ENCODE data around the gene SORBS1.

Gene SORBS1

GRCh38 chr10:95440038-95440725, 121.0 kb downstream of the SORBS1 start:
- DNase-seq (ENCODE audit: low read depth, low spot score): no peak

- DNase-seq (ENCODE audit: low read depth, low spot score): no peak
Measured at GRCh38 chr10:95438781-95439180, 122.4 kb downstream of the SORBS1 start.

GRCh38 chr10:95437669-95438068, 123.5 kb downstream of the SORBS1 start:
- no peak for DNase-seq (ENCODE audit: low read depth, low spot score)

- DNase-seq (ENCODE audit: low read depth, low spot score): no peak
Measured at GRCh38 chr10:95435548-95436279, 125.5 kb downstream of the SORBS1 start.

GRCh38 chr10:95434583-95434982, 126.6 kb downstream of the SORBS1 start:
- no peak for DNase-seq (ENCODE audit: low read depth, low spot score)

- no peak for DNase-seq (ENCODE audit: low read depth, low spot score)
Measured at GRCh38 chr10:95431900-95432342, 129.2 kb downstream of the SORBS1 start.

- peak; percentile 8 for DNase-seq (ENCODE audit: low read depth, low spot score)
Measured at GRCh38 chr10:95430231-95430951, 130.8 kb downstream of the SORBS1 start.

GRCh38 chr10:95429639-95430038, 131.5 kb downstream of the SORBS1 start:
- no peak for DNase-seq (ENCODE audit: low read depth, low spot score)

- no peak for DNase-seq (ENCODE audit: low read depth, low spot score)
Measured at GRCh38 chr10:95428701-95429100, 132.5 kb downstream of the SORBS1 start.

GRCh38 chr10:95426482-95426881, 134.7 kb downstream of the SORBS1 start:
- DNase-seq (ENCODE audit: low read depth, low spot score): no peak

- DNase-seq (ENCODE audit: low read depth, low spot score): no peak
Measured at GRCh38 chr10:95425592-95426465, 135.3 kb downstream of the SORBS1 start.

- no peak for DNase-seq (ENCODE audit: low read depth, low spot score)
Measured at GRCh38 chr10:95423164-95424005, 137.8 kb downstream of the SORBS1 start.

- no peak for DNase-seq (ENCODE audit: low read depth, low spot score)
Measured at GRCh38 chr10:95422233-95422632, 138.9 kb downstream of the SORBS1 start.

- DNase-seq (ENCODE audit: low read depth, low spot score): no peak
Measured at GRCh38 chr10:95421782-95422181, 139.4 kb downstream of the SORBS1 start.

- DNase-seq (ENCODE audit: low read depth, low spot score): no peak
Measured at GRCh38 chr10:95419399-95419798, 141.8 kb downstream of the SORBS1 start.

- no peak for DNase-seq (ENCODE audit: low read depth, low spot score)
Measured at GRCh38 chr10:95416973-95417372, 144.2 kb downstream of the SORBS1 start.

- DNase-seq (ENCODE audit: low read depth, low spot score): no peak
Measured at GRCh38 chr10:95416270-95416669, 144.9 kb downstream of the SORBS1 start.

GRCh38 chr10:95415621-95416031, 145.5 kb downstream of the SORBS1 start:
- DNase-seq (ENCODE audit: low read depth, low spot score): no peak

GRCh38 chr10:95414844-95415485, 146.2 kb downstream of the SORBS1 start:
- no peak for DNase-seq (ENCODE audit: low read depth, low spot score)

Data from activated CD4-positive, CD25-positive, alpha-beta regulatory T cell treated with anti-CD3 and anti-CD28 coated beads, Interleukin-2, amount 50 U/mL, for 16 hours (primary cell).